ENCODE results near the gene ADAP1.
A peak's percentile ranks its signal among the peaks of the same experiment; 100 is the strongest.

The ADAP1 gene

DNA sequence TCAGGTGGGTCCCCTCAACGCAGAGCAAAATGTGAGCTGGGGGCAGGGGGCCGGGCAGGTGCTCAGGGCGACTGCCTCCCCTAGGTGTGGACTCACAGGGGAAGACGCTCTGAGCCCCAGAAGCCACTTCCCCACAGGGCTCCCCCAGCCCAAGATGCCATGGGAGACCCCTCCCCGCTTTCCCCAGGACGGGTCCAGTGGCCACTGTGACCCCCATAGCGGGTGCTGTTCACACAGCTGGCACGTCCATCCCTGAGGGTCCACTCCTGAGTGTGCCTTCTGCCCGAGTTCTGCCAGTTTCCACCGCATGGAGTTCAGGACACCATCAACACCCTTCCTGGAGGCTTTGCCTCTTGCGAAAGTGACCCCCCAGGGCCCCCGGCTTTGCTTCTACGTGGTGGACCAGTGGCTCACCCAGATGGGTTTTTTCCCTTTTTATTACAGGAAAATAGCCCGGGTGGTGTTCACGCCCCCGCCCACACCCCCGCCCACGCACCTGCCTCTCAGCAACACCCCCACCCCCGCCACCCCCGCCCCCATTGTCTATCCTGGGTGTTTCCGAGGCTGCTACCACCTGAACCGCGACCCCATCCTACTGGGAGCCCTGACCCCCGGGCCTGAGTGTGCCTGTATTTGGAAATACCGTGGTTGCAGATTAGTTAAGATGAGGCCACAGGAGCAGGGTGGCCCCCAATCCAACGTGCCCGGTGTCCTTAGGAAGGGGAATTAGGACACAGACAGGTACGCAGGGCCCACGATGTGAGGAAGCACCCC, 32.0 kb downstream of the ADAP1 start:
- DNase-seq (ENCODE audit: low read depth in 2 of 2): peak in 1 of 2 donors; percentile 30

DNA sequence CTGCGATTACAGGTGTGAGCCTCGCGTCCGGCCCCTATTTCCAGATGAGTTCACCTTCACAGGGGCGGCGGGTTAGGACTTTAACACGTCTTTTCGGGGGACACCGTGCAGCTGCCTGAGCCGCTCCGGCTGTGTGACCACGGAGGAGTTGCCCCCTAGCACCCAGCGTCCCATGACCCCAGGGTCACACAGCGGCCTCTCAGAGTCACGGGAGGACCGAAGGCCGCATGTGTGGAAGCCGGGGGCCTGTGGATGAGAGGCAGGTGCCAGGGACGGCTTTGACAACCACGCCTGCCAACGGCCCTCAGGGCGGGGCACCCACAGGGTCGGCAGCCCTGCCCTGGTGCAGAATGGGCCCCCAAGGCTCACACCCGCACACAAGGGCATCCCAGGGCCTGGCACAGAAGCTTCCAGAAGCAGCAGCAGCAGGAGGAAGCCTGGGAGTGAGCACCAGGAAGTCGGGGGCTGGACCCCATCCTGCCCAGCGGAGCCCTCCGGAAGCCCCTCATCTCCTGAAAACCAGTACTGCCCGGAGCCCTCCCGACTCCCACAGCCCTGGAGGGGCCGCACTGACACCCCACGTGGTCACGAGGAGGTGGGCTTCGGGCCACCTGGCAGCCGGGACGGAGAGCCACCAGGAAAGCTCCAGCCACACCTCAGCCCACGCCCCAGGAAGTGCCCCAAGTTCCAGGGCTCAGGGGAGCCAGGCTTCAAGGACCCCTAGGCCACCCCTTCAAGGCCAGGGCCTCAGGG, 32.7 kb downstream of the ADAP1 start:
- DNase-seq (ENCODE audit: low read depth in 2 of 2): no peak

DNA sequence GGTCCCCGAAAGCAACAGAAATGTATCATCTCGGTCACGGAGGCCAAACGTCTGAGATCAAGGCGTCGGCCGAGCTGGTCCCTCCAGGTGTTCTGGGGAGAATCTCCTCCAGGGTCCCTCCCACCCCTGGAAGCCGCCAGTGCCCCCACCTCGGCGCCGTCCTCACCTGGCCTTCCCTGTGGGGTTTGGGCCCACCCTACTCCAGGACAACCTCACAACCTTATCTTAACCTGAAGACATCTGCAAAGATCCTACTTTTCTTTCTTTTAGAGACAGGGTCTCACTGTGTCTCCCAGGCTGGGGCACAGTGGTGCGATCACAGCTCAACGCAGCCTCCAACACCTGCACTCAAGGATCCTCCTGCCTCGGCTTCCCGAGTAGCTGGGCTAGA, 33.4 kb downstream of the ADAP1 start:
- no peak for DNase-seq (ENCODE audit: low read depth in 2 of 2)

DNA sequence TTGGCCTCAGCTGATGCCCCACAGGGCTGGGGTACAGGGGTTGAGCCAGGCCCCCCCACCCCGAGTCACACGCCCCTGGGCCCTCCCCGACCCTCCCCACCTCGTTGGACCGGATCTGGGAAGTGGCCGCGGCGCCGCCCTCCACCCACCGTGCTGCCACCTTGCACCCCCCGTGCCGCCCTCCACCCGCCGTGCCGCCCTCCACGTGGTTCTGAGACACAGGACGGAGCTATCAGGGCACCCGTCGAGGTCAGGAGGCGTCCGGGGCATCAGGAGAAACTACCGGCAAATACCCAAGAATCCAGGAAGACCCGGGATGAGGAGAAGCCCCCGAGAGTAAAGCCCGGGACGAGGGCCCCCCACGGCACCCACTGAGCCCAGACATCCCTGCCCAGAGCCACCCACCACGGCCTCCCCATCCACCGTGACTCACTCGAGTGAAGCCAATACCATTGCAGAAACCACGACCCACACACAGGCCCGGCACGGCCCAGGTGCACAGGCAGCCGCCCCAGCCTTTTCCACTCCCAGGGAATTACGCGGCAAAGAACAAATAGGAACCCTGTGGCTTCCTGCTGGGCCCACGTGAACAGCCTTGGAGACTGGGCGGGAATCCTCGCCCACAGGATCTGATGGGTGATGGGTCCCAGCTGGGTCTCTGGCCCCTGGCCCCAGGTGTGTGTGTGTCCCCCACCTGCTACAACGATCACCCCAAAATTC, 34.0 kb downstream of the ADAP1 start:
- DNase-seq (ENCODE audit: low read depth in 2 of 2): no peak

DNA sequence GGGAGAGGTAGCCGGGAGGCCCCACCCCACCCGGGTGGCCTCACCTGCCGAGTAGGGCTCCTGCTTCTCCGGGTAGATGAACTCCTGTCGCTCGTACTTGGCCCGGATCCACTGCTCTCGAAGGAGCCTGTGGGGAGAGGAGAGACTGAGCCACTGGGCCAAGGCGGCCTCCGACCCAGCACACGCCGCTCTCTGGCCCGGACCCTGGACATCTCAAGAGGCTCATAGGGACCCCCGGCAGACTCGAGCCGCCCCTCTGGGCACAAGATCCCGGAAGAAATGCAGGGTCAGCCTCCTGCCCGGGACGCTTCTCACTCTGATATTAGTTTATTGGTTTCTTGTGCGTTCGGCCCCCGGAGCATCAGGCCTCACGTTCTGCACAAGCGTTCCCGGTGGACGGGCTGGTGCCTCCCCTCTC, 34.5 kb downstream of the ADAP1 start:
- DNase-seq (ENCODE audit: low read depth in 2 of 2): no peak

DNA sequence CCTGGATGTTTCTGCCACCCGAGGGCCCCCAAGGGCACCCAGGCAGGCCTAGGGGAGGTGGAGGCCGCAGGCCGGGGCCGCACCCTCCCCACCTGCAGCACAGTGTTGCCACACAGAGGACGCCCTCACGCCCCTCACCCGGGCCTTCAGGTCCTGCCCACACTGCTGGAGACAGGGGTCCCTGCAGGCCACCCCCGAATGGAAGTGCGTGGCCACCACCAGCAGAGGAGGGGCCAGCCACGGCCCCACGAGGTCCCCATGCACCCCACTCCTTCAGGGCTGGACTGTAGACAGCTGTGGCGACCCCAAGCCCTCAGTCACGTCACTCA, 35.4 kb downstream of the ADAP1 start:
- DNase-seq (ENCODE audit: low read depth in 2 of 2): no peak

DNA sequence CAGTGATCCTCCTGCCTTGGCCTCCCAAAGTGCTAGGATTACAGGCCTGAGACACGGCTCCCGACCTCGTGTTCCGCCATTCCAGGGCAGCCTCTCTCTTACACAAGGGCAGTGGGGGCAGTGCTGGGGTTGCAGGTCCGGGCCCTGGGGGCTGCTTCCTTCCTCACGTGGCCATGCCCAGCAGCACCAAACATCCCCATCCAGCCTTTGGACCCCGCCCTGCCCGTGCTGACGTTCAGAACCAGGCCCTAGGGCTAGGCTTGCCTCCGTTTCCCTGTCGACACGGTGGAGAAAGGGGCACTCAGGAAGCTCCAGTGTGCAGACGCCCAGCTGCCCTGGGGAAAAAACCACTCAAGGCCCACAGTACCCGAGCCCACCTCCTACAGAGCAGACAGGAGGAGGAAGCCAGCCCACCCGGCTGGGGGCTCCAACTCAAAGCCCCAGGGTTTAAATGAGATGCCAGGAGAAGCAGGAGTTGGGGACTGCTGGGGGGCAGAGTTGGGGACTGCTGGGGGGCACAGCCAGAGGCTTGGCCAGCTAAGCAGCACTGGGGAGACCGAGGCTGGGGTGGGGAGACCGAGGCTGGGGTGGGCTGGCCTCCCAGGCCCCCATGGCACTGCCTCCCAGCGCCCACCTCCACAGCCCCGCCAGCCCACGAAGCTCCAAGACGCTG, 35.9 kb downstream of the ADAP1 start:
- DNase-seq (ENCODE audit: low read depth in 2 of 2): no peak

DNA sequence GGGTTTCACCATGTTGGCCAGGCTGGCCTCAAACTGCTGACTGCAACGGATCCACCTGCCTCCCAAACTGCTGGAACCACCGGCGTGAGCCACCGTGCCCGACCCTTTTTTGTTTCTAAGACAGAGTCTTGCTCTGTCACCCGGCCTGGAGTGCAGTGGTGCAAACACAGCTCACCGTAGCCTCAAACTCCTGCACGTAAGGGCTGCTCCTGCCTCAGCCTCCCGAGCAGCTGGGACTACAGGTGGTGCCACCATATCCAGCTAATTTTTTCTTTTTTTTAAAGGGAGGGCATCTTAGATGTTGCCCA, 36.4 kb downstream of the ADAP1 start:
- DNase-seq (ENCODE audit: low read depth in 2 of 2): no peak

DNA sequence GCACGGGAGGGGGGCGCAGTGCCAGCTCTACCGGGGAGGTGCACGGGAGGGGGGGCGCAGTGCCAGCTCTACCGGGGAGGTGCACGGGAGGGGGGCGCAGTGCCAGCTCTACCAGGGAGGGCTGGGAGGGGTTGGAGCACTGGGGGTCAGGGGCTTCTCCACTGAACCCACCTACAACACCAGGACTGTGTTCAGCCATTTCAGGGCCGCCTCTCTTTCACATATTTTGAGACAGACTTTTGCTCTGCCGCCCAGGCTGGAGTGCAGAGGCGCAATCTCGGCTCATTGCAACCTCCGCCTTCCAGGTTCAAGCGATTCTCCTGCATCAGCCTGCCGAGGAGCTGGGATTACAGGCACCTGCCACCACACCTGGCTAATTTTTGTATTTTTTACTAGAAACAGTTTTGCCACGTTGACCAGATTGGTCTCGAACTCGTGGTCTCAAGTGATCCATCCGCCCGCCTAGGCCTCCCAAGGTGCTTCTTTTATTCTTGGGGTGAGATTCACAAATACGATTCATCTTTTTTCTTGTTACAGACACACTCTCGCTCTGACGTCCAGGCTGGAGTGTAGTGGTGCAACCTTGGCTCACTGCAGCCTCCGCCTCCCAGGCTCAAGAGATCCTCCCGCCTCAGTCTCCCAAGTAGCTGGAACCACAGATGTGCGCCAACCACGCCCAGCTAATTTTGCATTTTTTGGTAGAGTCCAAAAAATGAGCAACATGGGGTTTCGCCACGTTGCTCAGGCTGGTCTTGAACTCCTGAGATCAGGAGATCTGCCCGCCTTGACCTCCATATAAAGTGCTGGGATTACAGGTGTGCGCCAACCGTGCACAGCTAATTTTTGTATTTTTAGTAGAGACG, 37.0 kb downstream of the ADAP1 start:
- DNase-seq (ENCODE audit: low read depth in 2 of 2): no peak

DNA sequence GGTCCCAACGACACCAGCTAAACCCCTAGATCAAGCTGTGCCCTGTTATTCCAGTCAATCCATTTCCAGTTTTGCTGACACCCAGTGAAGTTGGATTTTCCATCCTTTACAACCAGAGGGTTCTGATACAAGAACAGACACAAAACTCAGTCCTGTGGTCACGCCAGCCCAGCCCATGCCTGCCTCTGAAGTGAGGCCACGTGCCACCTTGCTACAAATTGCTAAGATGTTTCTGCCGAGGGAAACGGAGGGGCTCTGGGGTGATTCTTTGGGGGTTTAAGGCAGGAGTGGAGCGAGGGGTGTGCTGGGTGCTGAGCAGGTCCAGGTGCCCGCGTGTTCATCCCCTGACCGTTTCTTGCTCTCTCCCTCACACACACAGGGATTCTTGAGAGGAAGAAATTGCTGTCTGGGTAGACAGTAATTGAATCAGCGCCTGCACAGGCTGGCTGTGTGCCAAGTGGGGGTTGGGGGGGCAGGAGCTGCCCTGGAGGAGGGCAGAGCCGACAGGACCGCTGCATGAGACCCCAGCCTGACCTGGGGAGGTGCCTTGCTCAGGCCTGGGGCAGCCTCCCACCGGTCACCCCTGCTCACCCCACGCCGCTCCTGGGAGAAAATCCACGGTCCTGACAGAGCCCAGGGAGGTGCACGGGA, 38.1 kb downstream of the ADAP1 start:
- no peak for DNase-seq (ENCODE audit: low read depth in 2 of 2)

DNA sequence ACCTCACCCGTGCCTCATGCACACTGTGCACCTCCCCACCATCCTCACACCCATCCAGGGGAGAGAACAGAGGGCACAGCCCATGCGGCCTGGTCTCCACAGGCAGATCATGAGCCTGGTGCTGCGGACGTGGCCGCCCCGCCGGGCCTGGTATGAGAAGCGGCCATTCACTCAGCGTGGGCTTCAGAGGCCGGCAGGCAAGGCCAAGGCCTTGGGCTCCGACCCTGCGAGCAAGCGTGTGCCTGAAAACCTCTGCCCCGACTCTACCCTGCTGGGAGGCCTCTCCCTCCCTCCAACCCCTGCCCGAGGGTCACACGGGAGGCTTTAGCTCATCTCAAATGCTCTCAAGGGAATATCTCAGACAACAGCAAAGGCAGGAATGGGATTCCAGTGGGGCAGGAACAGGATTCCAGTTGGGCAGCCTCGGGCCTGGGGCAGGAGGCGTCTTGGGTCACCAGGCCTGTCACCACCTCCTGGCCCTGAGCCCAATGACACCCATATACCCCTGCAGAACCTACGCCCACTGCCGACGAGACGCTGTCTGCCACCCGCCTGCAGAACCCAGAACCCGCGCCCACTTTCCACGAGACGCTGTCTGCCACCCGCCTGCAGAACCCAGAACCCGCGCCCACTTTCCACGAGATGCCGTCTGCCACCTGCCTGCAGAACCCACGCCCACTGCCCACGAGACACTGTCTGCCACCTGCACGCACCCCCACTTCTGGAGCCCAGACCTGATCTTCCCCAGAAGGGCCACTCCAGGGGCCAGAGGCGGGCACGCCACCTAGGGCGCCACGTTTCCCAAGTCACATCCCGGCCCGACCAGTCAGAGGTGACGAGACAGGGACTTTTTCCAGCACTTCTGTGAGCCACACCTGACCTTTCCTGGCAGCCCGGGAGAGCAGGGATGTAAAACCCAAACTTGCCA, 38.9 kb downstream of the ADAP1 start:
- no peak for DNase-seq (ENCODE audit: low read depth in 2 of 2)

DNA sequence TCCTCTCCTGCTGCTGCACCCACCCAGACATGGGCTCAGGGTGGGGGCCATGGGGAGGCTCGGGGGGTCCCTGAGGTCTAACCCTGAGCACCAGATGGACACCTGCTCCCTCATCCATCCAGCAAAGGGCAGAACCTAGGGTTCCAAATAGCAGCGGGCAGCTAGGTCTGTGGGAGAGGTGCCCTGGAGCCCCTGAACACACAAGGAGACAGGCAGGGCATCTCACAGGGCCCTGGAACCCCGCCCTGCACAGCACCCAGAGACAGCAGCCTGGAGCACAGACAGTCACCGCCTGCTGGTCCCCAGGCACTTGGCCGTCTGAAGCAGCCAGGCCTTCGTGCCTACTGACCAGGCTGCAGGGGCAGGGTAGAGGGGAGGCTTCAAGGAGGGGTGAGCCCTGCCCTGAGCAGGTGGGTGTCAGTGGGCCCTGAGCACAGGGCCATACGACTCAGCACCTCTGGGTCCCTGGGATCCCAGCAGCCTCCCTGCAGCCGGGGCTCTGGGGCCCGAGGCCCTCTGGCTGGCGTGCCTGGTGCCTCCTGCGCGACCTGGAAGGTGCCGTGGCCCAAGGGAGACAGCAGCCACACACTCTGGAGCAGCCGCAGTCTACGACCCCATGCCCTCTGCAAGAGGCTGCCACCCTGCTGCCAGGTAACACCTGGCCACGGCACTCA, 39.8 kb downstream of the ADAP1 start:
- no peak for DNase-seq (ENCODE audit: low read depth in 2 of 2)

DNA sequence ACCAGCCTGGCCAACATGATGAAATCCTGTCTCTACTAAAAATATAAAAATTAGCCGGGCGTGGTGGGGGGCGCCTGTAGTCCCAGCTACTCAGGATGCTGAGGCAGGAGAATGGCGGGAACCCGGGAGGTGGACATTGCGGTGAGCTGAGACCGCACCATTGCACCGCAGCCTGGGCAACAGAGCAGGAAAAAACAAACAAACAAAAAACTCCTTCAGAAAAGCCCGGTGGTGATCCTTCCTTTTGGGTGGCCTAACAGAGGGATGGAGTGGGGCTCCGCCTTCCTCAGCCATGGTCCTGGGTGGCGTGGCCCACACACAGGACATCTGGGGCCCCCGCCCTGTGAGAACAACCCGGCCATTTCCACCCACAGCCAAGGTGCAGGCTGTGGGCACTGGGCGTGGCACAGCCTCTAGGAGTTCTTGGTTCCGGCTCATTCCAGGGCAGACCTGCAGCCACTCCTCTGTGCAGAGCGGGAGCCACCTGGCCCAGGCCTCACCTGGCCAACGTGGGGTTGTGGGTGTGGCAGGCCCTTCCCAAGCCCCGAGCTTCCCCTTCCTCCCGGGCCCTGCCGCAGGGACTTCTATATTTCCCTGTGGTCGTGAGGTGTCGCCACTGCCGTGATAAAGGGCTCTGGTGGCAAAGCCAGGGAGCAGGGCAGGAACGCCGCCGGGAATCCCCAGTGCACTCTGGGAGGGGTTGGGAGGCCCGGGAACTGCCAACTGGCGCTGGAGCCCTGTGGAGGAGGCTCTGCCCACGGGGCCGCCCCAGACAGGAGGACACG, 40.6 kb downstream of the ADAP1 start:
- DNase-seq (ENCODE audit: low read depth in 2 of 2): no peak

DNA sequence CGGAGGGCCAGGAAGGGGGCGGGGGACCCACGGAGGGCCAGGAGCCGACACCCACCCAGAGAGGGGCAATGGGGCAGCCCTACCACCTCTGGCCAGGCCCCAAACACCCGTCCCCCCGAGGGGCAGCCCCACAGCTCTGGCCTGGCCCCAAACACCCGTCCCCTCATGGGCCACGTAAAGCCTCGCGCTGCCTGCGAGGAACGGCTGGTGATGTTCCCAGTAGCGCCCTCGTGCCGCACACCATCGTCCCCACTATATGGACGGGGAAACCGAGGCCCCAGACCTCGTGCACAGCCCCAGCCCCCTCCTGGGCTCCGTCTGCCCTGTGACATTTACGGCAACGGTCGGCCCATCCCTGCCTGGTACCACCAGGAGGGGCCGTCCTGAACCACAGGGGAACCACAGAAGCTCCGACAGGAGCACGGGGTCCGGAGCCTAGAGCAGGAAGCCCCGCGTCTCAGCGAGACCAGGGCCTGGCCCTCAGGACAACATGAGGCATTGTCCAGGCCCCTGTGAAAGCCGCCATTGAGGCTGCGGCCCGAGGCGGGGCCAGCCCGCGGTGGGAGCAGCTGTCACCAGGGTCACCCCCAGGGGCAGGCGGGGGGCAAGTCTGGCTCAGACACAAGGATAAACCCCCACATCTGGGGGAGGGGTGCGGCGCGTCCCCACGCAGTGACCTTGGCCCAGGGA, 42.5 kb downstream of the ADAP1 start:
- DNase-seq (ENCODE audit: low read depth in 2 of 2): no peak

DNA sequence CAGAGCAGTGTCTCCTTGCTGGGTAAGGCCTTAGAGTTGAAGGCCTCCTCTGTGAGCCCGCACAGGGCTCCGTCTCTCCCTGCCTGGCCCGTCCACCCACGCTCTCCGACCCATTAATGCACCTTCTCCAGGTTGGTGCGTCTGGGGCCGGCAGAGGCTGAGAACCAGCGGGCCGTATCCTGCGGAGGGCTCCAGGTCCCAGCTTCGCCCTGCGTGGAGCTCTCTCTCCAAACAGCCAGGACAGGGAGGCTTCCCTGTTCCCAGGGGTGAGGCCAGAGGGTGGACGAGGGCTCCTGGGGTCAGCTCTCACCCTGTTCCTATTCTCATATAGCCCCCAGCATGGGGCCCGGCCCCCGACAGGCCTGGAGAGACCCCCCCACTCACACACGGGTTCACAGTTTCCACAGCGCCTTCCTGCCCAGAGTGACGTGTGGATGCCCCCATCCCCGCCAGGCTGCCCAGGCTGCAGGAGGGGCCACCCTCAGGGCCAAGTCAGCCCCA, 43.5 kb downstream of the ADAP1 start:
- DNase-seq (ENCODE audit: low read depth in 2 of 2): no peak

DNA sequence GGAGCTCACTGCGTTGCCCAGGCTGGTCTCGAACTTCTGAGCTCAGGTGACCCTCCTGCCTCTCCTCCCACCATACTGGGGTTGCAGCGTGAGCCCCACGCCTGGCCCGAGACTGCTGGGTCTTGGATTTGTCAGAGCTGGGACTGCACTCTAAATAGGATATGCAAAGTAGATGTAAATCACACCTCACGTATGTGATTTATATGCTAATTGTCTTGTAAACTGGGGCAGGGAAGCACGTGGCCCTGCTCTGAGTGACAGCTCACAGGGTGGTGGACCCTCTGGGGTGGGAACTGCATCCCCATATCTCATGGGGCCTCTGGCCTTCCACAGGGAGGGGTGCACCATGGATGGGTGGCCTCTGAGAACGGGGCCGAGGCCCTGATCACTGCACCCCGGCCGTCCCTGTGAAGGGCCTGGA, 44.0 kb downstream of the ADAP1 start:
- no peak for DNase-seq (ENCODE audit: low read depth in 2 of 2)

All from stimulated activated CD4-positive, alpha-beta T cell treated with anti-CD3 and anti-CD28 coated beads, Interleukin-4, amount 100 ng/mL, for 48 hours (primary cell).